GM12878 (cell line): Measurements from ENCODE around the gene CCDC82. TPM values are rescaled to one million over a fixed set of nuclear protein-coding genes. Genes with fewer than 3 reads are reported as not detected.

Source experiments
- ATAC-seq: fragments of 200-7000 bp; cut with Tn5 transposase; 3 replicates; pipeline ENCODE4 v1.9.1; 2020; ENCODE audit warnings: mild to moderate bottlenecking, moderate library complexity
- BruUV-seq: library from RNA; stranded (reverse); fragments of 400-500 nt; replicated peaks from 2 replicates; lab custom pipeline; 2021; lab: Mats Ljungman, UMichigan
- CTCF ChIA-PET: fragments of 300-600 bp; sonication (Branson Sonifier 250); formaldehyde crosslinking; extraction: SDS; loops from one replicate; lab custom pipeline; 2021; ENCODE audit warnings: inconsistent platforms; lab: Yijun Ruan, JAX
- POLR2A ChIA-PET: fragments of 350-600 bp; formaldehyde crosslinking; extraction: SDS; loops from one replicate; lab custom pipeline; 2021; ENCODE audit warnings: inconsistent platforms; lab: Charles Lee
- RAD21 ChIA-PET: fragments of 300-600 bp; sonication (Branson Sonifier 250); formaldehyde crosslinking; loops from one replicate; lab custom pipeline; 2023; ENCODE audit warnings: antibody characterized with exemption; ENCODE audit not compliant: unreplicated experiment; lab: Charles Lee
- SMC1A ChIA-PET: fragments of 300-600 bp; sonication (Branson Sonifier 250); formaldehyde crosslinking; loops from one replicate; lab custom pipeline; 2023; ENCODE audit not compliant: unreplicated experiment, uncharacterized antibody; lab: Charles Lee
- DNase-seq: peaks from one replicate; pipeline ENCODE4 v3.0.0-alpha.2; 2011; ENCODE audit warnings: low read depth, low spot score
- FAIRE-seq: peaks from 3 replicates; lab custom pipeline; 2011; peaks lifted over from hg19 to GRCh38; lab: Jason Lieb, UNC
- H2AFZ ChIP-seq: 2 replicates; pipeline ENCODE4 v1.6.0; 2011; ENCODE audit warnings: low read depth, low read length, control low read depth; ENCODE audit not compliant: control insufficient read depth
- H3K27ac ChIP-seq: 2 replicates; pipeline ENCODE4 v1.5.1; 2011; ENCODE audit warnings: control low read depth; ENCODE audit not compliant: control insufficient read depth, insufficient read depth
- H3K27me3 ChIP-seq, 2 experiments: replicated peaks in 1 of 2; 2 replicates each; pipeline versions ENCODE4 v1.6.0 to v1.6.1; 2011; ENCODE audit warnings: low read length in 1 of 2; ENCODE audit not compliant: control insufficient read depth in 2 of 2, insufficient read depth in 2 of 2
- H3K36me3 ChIP-seq, 2 experiments: 2 replicates each; pipeline ENCODE4 v1.5.1; 2011; ENCODE audit warnings: low read length in 1 of 2; ENCODE audit not compliant: control insufficient read depth in 2 of 2, insufficient read depth in 2 of 2
- H3K4me1 ChIP-seq: 2 replicates; pipeline ENCODE4 v1.6.1; 2011; ENCODE audit warnings: mild to moderate bottlenecking, low read length, moderate library complexity, mixed read lengths; ENCODE audit not compliant: control insufficient read depth, insufficient read depth
- H3K4me2 ChIP-seq: 2 replicates; pipeline ENCODE4 v1.6.0; 2011; ENCODE audit warnings: control low read depth; ENCODE audit not compliant: control insufficient read depth, insufficient read depth
- H3K4me3 ChIP-seq: fragments of 200-600 bp; sonication (generic); 2 replicates; pipeline ENCODE4 v1.5.1; 2016
- H3K79me2 ChIP-seq: 2 replicates; pipeline ENCODE4 v1.6.0; 2011; ENCODE audit warnings: low read length; ENCODE audit not compliant: control insufficient read depth, insufficient read depth
- H3K9ac ChIP-seq: 2 replicates; pipeline ENCODE4 v1.8.0; 2011; ENCODE audit warnings: low read length, control low read depth, mixed read lengths; ENCODE audit not compliant: control insufficient read depth, insufficient read depth
- H3K9me3 ChIP-seq: replicated peaks from 3 replicates; pipeline ENCODE4 v1.5.1; 2011; ENCODE audit warnings: mild to moderate bottlenecking, low read length; ENCODE audit not compliant: control insufficient read depth, insufficient read depth
- H4K20me1 ChIP-seq: 2 replicates; pipeline ENCODE4 v1.6.0; 2011; ENCODE audit not compliant: control insufficient read depth, insufficient read depth
- ATF3 ChIP-seq: IDR thresholded peaks from 2 replicates; pipeline ENCODE4 v1.6.1; 2011; ENCODE audit warnings: low read depth, mild to moderate bottlenecking, low read length, moderate library complexity, borderline replicate concordance; ENCODE audit errors: extremely low read depth
- CBX5 ChIP-seq: sonication (generic); IDR thresholded peaks from 2 replicates; pipeline ENCODE4 v1.6.1; 2016; ENCODE audit warnings: low read depth, moderate library complexity, mild to moderate bottlenecking, inconsistent platforms
- EZH2 ChIP-seq: IDR thresholded peaks from 2 replicates; pipeline ENCODE4 v1.6.1; 2012; ENCODE audit warnings: low read depth, mild to moderate bottlenecking, control low read depth, inconsistent platforms, low read length, borderline replicate concordance; ENCODE audit not compliant: control insufficient read depth
- FOXK2 ChIP-seq: fragments of 450-650 bp; IDR thresholded peaks from 2 replicates; pipeline ENCODE4 v1.6.1; 2017; ENCODE audit warnings: mild to moderate bottlenecking, moderate library complexity
- FOXM1 ChIP-seq: IDR thresholded peaks from 2 replicates; pipeline ENCODE4 v1.6.1; 2012; ENCODE audit warnings: low read depth, mild to moderate bottlenecking, inconsistent platforms, low read length, moderate library complexity
- IRF5 ChIP-seq: fragments of 450-650 bp; IDR thresholded peaks from 2 replicates; pipeline ENCODE4 v1.6.1; 2017; ENCODE audit warnings: borderline replicate concordance
- MEF2A ChIP-seq: IDR thresholded peaks from 2 replicates; pipeline ENCODE4 v1.6.1; 2011; ENCODE audit warnings: low read depth, mild to moderate bottlenecking, low read length, moderate library complexity; ENCODE audit not compliant: insufficient read depth
- MTA2 ChIP-seq: fragments of 450-650 bp; IDR thresholded peaks from 2 replicates; pipeline ENCODE4 v1.6.1; 2016; ENCODE audit warnings: low read depth, mild to moderate bottlenecking, moderate library complexity
- NFYB ChIP-seq: IDR thresholded peaks from 2 replicates; pipeline ENCODE4 v1.6.1; 2011; ENCODE audit warnings: low read depth, mild to moderate bottlenecking, low read length, improper control_type of control experiment, moderate library complexity; ENCODE audit not compliant: insufficient read depth
- PAX5 ChIP-seq: IDR thresholded peaks from 2 replicates; pipeline ENCODE4 v1.6.1; 2011; ENCODE audit warnings: low read depth, low read length, borderline replicate concordance
- POU2F2 ChIP-seq: IDR thresholded peaks from 3 replicates; pipeline ENCODE4 v1.6.1; 2011; ENCODE audit warnings: low read depth, mild to moderate bottlenecking, low read length, borderline replicate concordance
- RFX5 ChIP-seq: IDR thresholded peaks from 2 replicates; pipeline ENCODE4 v1.6.1; 2011; ENCODE audit warnings: low read depth, low read length, improper control_type of control experiment
- RUNX3 ChIP-seq: IDR thresholded peaks from 2 replicates; pipeline ENCODE4 v1.6.1; 2012; ENCODE audit warnings: low read length, inconsistent platforms
- SKIL ChIP-seq: fragments of 450-650 bp; IDR thresholded peaks from 2 replicates; pipeline ENCODE4 v1.6.1; 2017; ENCODE audit warnings: mild to moderate bottlenecking, low read depth, inconsistent platforms; ENCODE audit not compliant: poor library complexity, severe bottlenecking
- SMARCA5 ChIP-seq: fragments of 450-650 bp; IDR thresholded peaks from 2 replicates; pipeline ENCODE4 v1.6.1; 2017; ENCODE audit warnings: mild to moderate bottlenecking
- TAF1 ChIP-seq: IDR thresholded peaks from 2 replicates; pipeline ENCODE4 v1.6.1; 2011; ENCODE audit warnings: mild to moderate bottlenecking, low read depth, low read length, borderline replicate concordance
- ZBTB11 ChIP-seq: fragments of 450-650 bp; formaldehyde crosslinking; IDR thresholded peaks from 2 replicates; pipeline ENCODE4 v1.5.0; 2022; ENCODE audit warnings: mild to moderate bottlenecking, missing genetic modification characterization
- WGBS: methylation state at CpG from one replicate; pipeline ENCODE4 v1.1.6; 2016; ENCODE audit warnings: low lambda C conversion rate; ENCODE audit not compliant: insufficient replicate concordance, insufficient coverage; ENCODE audit errors: missing lambda C conversion rate; 5-methylcytosine and 5-hydroxymethylcytosine counted together
- in situ Hi-C: fragments of 300-500 bp; cut with MboI; formaldehyde crosslinking; loops from 9 replicates; pipeline ENCODE4 v1.14.3; 2018; ENCODE audit warnings: mixed read lengths
- intact Hi-C: fragments of 100-400 bp; cut with micrococcal nuclease; formaldehyde crosslinking; loops from one replicate; pipeline ENCODE4 v1.14.2; 2022; ENCODE audit not compliant: unreplicated experiment
- polyA plus RNA-seq, 11 experiments: library from polyadenylated mRNA; depleted of rRNA in 4 of 11; unstranded in 6 of 11; stranded (reverse) in 5 of 11; fragments of >200 nt; fragmentation: Nextera tagmentation in 4 of 11; fragmentation: Illumina TruSeq in 1 of 11; extraction: Ambion mirVana in 4 of 11; extraction: Trizol in 1 of 11; gene quantifications; 1 replicate in 1 of 11; 2 replicates in 10 of 11; pipeline versions ENCODE4 v1.2.1 to v1.2.3, GENCODE V29; 2011 to 2016; ENCODE audit warnings: inconsistent platforms in 2 of 11, missing spikeins in 2 of 11, low read depth in 1 of 11
- total RNA-seq, 4 experiments: library from RNA; depleted of rRNA in 3 of 4; stranded (reverse); fragments of >200 nt in 3 of 4; fragmentation: Illumina TruSeq in 1 of 4; extraction: Trizol in 1 of 4; gene quantifications; 2 replicates each; pipeline versions ENCODE4 v1.2.1 to v1.2.3, GENCODE V29; 2013 to 2021

The CCDC82 gene
- total and polyA plus RNA-seq, 10 of the 15 experiments (the other 5 are each of a cell fraction or from before 2014, with no cell fraction given) = 15.2 to 62.4 (median 28.8) TPM

DNA sequence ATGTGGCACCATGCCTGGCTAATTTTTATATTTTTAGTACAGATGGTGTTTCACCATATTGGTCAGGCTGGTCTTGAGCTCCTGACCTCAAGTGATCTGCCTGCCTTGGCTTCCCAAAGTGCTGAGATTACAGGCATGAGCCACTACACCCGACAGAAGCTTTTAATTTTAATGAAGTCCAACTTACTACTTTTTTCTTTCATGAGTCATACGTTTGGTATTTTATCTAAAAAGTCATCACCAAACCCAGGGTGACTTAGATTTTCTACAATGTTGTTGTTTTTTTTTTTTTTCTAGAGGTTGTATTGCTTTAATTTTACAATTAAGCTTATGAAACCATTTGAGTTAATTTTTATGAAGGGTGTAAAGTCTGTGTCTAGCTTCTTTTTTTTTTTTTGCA, 35.0 kb upstream of the CCDC82 start:
- Histone ChIP-seq H3K27me3 (no peaks in the 10 kb centered on the region), H2AFZ (no peak overlapping the region), H3K79me2 (no peaks in the 10 kb centered on the region), H3K9ac (no peak overlapping the region), H3K9me3 (no peaks in the 10 kb centered on the region), H3K4me1 (no peaks in the 10 kb centered on the region), H3K27ac (no peak overlapping the region), H4K20me1 (no peaks in the 10 kb centered on the region), H3K4me3 (no peak overlapping the region), H3K4me2 (no peak overlapping the region), H3K36me3 (no peaks in the 10 kb centered on the region)
- intact Hi-C loops = loop anchor here (5.0 to 10.0 kb wide), 3 partner anchors 632 to 1800 kb away; partner anchors contain the start of gene CEP57
- RAD21 ChIA-PET = interaction anchor here (0.6 to 2.5 kb wide), 12 partner anchors 31 to 1273 kb away, joined by 3 to 14 read pairs (median 4); partner anchors contain the start of gene MAML2
- CTCF ChIA-PET = interaction anchor here (0.6 to 2.9 kb wide), 20 partner anchors 8 to 1274 kb away, joined by 3 to 34 read pairs (median 4); partner anchors contain the start of gene MAML2
- in situ Hi-C loops = loop anchor here (5.0 kb wide), 1 partner anchor 1272 kb away; no protein-coding TSS in a partner anchor
- 0% methylated on average over 2 of the region's 2 CpGs for WGBS
- DNase-seq = no peak
- SMC1A ChIA-PET = interaction anchor here (0.6 to 2.6 kb wide), 16 partner anchors 10 to 1271 kb away, joined by 3 to 17 read pairs (median 4); partner anchors contain the start of gene MAML2
- no TSS peak for BruUV-seq
- no peak for FAIRE-seq
- POLR2A ChIA-PET = interaction anchor here (0.6 to 0.7 kb wide), 2 partner anchors 96 to 1796 kb away, joined by 3 to 5 read pairs; no protein-coding TSS in a partner anchor
- ATAC-seq = no peak
- no peak for TF ChIP-seq FOXK2
- TF ChIP-seq TAF1 = no peak
- no peak for TF ChIP-seq NFYB
- TF ChIP-seq ZBTB11 (CRISPR knock-in tag) = no peak
- TF ChIP-seq SMARCA5 = no peak
- no peak for TF ChIP-seq PAX5
- TF ChIP-seq POU2F2 = no peak
- TF ChIP-seq FOXM1 = no peak
- no peak for TF ChIP-seq EZH2
- TF ChIP-seq RUNX3 = no peak
- TF ChIP-seq RFX5 = no peak
- TF ChIP-seq SKIL = no peak
- TF ChIP-seq CBX5 = no peak
- no peak for TF ChIP-seq IRF5
- no peak for TF ChIP-seq ATF3
- TF ChIP-seq MEF2A = no peak
- TF ChIP-seq MTA2 = no peak
